GM19328 (cell line): ENCODE results near the gene RAB11FIP4.
"Not testable (repeated sequence)": the region's sequence is repeated elsewhere in the genome, so short reads cannot be mapped to it uniquely, and the experiment has no call there.

ENCODE experiments used
- ATAC-seq: cut with Tn5 transposase; IDR thresholded peaks from one replicate; pipeline ENCODE4 v1.9.1; 2021; ENCODE audit warnings: mild to moderate bottlenecking, moderate library complexity; ENCODE audit not compliant: unreplicated experiment

Gene RAB11FIP4, protein sequence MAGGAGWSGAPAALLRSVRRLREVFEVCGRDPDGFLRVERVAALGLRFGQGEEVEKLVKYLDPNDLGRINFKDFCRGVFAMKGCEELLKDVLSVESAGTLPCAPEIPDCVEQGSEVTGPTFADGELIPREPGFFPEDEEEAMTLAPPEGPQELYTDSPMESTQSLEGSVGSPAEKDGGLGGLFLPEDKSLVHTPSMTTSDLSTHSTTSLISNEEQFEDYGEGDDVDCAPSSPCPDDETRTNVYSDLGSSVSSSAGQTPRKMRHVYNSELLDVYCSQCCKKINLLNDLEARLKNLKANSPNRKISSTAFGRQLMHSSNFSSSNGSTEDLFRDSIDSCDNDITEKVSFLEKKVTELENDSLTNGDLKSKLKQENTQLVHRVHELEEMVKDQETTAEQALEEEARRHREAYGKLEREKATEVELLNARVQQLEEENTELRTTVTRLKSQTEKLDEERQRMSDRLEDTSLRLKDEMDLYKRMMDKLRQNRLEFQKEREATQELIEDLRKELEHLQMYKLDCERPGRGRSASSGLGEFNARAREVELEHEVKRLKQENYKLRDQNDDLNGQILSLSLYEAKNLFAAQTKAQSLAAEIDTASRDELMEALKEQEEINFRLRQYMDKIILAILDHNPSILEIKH

DNA sequence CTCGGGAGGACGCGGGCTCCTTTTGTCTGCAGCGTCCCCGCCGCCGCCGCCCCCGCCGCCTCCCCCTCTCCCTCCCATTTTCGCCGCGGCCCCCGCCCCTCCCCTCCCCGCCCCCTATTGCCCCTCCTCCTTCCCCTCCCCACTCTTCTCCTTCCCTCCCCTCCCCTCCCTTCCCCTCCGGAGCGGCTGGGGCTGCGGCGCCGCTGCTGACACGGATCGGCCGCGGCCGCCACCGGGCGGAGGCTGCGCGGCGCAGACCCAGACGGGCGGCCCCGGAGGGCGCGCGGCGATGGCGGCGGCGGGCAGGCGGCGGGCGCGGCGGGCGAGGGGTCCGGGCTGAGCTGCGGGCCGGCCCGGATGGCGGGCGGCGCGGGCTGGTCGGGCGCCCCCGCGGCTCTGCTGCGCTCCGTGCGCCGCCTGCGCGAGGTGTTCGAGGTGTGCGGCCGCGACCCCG, at the start of gene RAB11FIP4:
RAB11FIP4 (plus strand) TSS at position 180 of the 454 bp plus-strand sequence; CDS start at position 358, 178 bp downstream.
- ATAC-seq: no peak

GRCh38 chr17:31345191-31345747, 46.2 kb upstream of the RAB11FIP4 start:
- ATAC-seq: not testable (repeated sequence)

DNA sequence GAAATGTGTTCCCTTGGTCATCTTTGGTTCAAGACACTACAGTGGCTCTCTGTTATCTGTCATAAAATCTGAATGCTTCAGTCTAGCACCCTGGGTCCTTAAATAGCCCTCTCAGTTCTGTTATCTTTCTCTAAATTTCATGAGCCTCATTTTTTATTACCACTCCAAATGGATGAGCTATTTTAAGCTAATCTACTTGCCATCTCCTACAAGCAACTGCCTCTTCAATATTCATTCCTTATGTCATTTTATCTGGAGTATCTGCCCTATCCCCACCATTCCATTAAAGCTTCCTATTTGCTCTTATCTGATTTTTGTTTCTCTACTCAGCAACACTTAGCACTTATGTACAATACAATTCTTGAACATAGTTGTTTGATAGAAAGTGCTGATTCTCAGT, 42.0 kb upstream of the RAB11FIP4 start:
- ATAC-seq: no peak

- ATAC-seq: no peak
Observed at GRCh38 chr17:31355935-31356334, 35.5 kb upstream of the RAB11FIP4 start.

- ATAC-seq: no peak
Observed at GRCh38 chr17:31357091-31357490, 34.4 kb upstream of the RAB11FIP4 start.

DNA sequence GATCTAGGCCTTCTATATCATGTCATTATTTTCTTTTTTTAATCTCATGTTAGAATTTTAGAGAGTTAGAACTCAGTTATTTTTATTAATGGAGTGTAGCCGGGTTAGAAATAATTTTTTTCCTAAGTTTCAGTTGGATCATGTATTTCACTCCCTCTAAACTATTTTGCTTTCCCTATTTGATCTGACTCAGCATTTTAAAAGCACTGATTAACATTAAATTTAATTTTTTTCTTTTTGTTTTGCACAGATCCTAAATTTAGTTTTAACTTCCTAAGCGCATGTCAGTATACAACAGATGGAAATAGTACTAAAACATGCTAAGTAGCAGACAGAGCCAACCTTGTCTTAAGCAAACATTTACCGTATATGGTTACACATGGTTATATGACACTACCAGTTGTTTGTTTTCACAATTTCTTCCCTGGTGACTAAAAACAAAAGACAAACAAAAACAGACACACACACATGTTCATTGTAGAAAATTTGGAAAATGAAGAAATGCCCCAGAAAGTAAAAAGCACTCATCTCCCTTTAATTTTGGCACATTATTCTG, 33.6 kb upstream of the RAB11FIP4 start:
- no peak for ATAC-seq

DNA sequence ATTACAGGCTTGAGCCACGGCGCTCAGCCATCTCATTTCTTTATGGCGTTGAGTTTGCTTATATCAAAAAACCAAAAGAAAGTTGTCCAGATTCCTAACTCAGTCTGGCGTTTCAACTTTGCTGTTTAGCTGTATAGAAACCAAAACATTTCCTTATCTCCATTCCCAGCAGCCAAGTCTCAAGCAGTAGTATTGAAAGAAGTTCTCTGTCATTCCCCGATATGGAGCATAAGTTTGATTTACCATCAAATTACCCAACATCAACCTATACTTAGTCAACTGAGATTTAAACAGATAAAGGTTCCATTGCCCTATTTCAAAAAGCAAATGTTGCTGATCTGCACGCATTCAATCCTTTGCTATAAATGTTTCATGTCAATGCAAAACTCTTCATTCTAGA, 27.5 kb upstream of the RAB11FIP4 start:
- ATAC-seq: no peak

DNA sequence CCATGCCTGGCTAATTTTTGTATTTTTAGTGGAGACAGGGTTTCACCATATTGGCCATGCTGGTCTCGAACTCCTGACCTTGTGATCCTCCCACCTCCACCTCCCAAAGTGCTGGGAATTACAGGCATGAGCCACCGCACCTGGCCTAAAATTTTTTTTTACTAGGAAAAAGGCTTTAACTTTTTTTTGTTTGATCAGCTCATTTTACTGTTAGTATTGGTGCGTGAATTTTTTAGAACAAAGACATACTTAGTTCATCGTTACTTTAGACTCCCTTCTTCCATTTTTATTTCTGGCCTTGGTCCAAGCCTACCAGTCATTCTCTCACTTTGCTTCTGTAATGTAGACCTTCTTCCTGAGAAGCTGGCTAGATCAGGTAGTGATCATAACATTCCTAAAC, 25.4 kb upstream of the RAB11FIP4 start:
- no peak for ATAC-seq

GRCh38 chr17:31369266-31369665, 22.2 kb upstream of the RAB11FIP4 start:
- no peak for ATAC-seq

DNA sequence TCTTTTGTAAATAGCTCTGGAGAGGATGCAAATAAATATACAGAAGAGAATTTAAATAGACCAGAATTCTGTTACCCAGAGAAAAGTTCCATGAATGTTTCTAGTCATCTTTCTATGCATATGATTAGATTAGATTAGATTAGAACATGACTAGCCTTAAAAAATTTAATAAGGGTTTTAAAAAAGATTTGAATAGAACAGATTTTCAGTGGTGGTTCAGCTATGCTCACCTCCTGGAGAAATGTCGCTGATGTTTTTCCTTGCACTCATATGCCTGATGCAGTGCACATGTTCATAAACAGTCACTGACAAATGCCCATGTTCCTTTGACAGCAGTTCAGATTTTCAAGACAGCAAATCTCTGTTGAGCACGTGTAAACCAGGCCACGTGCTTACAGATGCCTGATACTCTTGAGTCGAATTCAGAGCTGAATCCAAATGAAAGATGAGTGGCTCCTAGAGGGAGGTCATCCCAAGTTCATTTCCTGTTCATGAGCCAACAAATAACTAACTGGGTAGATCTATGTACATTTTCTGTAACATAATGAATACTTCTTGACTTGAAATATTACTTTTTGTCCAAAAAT, 19.9 kb upstream of the RAB11FIP4 start:
- ATAC-seq: no peak

- no peak for ATAC-seq
Observed at GRCh38 chr17:31373150-31374093, 18.1 kb upstream of the RAB11FIP4 start.

GRCh38 chr17:31374094-31374447, 17.4 kb upstream of the RAB11FIP4 start:
- no peak for ATAC-seq

DNA sequence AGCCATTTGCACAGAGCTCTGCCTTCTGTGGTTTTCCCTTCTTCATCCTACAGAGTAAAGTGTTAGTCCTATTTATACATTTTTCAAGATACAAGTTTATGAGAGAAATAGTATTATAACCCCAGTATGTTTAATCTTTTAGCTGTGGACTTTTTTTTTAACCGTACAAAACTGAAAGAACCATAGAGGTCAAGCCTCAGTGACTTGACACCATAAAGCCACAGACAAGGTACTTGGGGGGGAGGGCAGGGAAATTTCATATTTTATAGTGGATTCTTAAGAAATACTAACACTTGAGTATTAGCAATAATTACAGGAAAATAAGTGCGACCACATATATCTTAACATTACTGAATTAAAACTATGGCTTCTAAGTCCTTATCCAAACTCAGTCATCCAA, 17.0 kb upstream of the RAB11FIP4 start:
- ATAC-seq: no peak

DNA sequence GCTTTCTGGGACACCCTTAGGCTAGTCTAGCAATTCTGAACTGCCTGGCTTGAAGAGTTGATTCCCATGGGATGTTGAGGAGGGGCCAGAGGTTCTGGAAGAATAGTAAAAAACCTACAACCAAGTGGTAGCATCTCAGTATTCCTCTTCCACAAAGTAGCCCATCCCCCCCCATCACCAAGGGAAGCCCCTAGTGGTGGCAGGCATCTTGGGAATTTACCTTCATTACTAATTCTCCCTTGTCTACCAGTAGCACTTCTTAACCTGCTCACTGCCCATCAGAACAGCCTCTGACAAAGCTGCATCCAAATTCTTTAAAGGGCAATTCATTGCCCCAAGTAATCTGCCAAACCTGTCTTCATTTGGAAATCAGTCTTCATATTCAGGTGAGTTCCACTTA, 12.8 kb upstream of the RAB11FIP4 start:
- ATAC-seq: no peak

GRCh38 chr17:31379597-31380205, 11.8 kb upstream of the RAB11FIP4 start:
- ATAC-seq: no peak

DNA sequence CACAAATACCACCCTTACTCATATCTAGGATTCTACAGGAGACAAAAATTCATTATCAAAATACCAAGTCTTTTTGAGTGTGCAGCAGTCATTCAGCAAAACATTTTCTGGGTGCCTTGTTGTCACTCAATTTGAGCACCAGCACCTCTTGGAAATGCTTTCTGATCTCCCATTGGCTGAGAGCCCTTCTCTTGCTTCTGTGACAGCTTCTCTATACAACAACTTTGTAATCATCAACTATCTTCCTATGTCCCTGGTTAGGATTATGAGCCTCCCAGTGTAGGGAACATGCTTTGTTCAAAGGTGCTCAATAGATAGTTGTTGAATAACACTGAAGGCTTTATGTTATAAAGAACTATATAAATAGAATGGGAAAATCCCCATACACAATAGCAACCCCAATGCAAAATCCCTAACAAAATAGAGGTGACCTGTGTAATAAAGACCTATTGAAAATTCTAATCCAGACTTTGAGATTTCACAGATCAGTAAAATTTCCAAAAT, 10.3 kb upstream of the RAB11FIP4 start:
- no peak for ATAC-seq

- not testable (repeated sequence) for ATAC-seq
Observed at GRCh38 chr17:31382668-31383275, 8.7 kb upstream of the RAB11FIP4 start.

DNA sequence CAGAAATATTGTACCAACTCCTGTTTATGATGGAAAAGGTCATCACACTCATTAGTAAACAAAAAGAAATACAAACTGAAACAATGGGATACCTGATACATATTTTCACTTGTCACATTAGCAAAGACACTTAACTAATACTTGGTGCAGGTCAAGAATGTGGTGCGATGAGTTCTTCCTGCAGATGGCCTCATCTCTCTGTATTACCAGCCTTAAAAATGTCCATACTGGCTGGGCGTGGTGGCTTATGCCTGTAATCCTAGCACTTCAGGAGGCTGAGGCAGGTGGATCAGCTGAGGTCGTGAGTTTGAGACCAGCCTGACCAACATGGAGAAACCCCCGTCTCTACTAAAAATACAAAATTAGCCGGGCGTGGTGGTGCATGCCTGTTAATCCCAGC, 8.0 kb upstream of the RAB11FIP4 start:
- not testable (repeated sequence) for ATAC-seq
